ENCODE measurements around the gene TEX38.

DNA sequence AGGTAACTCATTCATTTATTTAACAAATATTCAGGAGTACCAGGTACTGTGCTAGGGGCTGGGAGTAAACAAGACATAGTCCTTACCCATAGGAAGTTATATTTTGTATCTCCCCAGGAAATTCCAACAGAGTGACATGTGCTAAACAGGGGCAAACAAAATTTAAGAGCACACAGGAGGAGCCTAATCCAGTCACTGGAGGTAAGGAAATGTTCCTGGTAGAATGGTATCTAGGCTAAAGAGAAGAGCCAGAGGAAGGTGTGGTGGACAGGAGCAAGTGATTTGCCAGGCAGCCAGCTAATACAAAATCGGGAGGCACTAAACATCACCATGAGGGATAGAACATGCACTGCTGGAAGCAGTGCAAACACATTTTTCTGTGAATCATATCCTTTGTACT lies 10.4 kb downstream of the TEX38 start:
- TF ChIP-seq, protein P1, sequence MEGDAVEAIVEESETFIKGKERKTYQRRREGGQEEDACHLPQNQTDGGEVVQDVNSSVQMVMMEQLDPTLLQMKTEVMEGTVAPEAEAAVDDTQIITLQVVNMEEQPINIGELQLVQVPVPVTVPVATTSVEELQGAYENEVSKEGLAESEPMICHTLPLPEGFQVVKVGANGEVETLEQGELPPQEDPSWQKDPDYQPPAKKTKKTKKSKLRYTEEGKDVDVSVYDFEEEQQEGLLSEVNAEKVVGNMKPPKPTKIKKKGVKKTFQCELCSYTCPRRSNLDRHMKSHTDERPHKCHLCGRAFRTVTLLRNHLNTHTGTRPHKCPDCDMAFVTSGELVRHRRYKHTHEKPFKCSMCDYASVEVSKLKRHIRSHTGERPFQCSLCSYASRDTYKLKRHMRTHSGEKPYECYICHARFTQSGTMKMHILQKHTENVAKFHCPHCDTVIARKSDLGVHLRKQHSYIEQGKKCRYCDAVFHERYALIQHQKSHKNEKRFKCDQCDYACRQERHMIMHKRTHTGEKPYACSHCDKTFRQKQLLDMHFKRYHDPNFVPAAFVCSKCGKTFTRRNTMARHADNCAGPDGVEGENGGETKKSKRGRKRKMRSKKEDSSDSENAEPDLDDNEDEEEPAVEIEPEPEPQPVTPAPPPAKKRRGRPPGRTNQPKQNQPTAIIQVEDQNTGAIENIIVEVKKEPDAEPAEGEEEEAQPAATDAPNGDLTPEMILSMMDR (IDR thresholded peaks at IDR 0.05), result no peak
- TF ChIP-seq POLR2A (IDR thresholded peaks at IDR 0.05) (no peak), POLR2AphosphoS5 (IDR thresholded peaks at IDR 0.05) (no peak), EP300 (IDR thresholded peaks at IDR 0.05) (no peak)
